Measurements from ENCODE around the gene CASP9.
"Not testable (repeated sequence)": the region's sequence is repeated elsewhere in the genome, so short reads cannot be mapped to it uniquely, and the experiment has no call there.

Gene CASP9

DNA sequence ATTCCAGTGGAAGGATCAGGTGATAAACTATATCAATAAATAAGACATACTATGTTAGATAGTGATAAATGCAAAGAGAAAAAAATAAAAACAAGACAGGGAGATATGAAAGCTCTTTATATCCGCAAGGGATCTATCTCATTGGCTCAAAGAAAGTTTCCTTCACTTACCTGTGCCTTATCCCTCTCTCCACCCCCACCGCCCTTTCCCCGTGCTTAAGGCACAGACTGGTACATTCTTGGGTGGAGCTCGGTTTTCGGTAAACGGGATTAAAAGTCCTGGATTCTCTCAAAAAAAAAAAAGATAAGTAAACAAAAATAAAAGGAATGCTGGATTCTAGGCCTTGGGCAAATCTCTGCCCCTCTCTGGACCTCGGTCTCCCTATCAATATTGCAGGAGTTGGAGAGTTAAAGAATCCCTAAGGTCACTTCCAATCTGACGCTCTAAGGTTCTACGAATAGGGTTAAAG is 2.0 kb upstream of the CASP9 start:
- no peak for DNase-seq (ENCODE audit: low read depth in 2 of 2)

- DNase-seq (ENCODE audit: low read depth in 2 of 2), result no peak
Observed at GRCh38 chr1:15525050-15526020, 1.3 kb upstream of the CASP9 start.

- peak; percentile 100 for DNase-seq (ENCODE audit: low read depth in 2 of 2)
Observed at GRCh38 chr1:15524283-15525049, 451 bp upstream of the CASP9 start.

DNA sequence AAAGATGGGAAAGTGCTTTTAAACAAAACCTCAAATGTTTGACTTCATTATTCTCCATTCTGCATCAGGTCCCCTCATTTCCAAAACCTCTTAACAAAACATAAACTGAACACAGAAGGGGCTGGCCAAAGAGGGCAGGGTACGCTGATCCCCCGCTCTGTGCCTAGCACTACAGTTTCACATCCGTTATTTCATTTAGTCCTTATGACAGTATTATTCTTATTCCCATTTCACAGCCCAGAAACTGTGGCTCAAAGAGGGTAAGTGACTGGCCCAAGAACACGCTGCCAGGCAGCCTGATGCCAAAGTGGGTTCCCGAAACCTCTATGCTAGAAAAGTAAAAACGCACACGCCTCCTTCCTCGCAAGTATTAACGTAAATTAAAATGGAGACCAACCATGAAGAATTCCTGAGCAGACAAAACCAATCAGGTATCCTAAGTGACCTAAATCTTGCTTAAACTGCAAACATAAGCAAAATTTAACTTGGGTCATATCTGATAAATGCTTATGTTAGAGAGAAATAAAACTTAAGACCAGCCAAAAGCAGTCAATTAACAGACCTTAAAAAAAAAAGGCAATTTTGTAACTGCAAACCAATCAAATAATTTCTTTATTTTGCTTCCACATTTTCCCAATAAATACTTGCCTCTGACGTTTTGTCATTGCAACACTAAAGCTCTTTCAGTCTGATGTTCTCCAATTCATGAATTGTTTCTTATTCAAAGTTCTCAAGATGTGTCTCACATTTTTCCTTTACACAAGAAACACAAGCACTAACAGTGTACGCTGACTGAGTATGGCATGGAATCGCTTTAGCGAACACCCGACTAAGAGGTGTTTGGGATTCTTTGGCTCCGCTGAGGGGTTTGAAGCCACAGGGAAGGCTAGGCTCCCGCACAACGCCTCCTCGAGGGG is 653 bp downstream of the CASP9 start:
- no peak for DNase-seq (ENCODE audit: low read depth in 2 of 2)

GRCh38 chr1:15522551-15522950 is 1.5 kb downstream of the CASP9 start:
- DNase-seq (ENCODE audit: low read depth in 2 of 2), result no peak

- DNase-seq (ENCODE audit: low read depth in 2 of 2), result not testable (repeated sequence)
Observed at GRCh38 chr1:15521206-15521906, 2.7 kb downstream of the CASP9 start.

DNA sequence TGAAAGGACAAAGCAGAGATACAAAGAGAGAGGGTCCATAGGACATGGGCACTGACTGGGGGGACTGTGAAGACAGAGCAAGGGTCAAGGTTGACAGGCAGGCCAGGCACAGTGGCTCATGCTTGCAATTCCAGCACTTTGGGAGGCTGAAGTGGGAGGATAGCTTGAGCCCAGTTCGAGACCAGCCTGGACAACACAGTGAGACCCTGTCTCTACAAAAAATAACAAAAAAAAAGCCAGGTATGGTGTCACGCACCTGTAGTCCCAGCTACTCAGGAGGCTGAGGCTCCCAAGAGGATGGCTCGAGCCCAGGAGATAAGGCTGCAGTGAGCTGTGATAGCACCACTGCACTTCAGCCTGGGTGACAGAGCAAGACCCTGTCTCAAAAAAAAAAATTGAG is 4.4 kb downstream of the CASP9 start:
- DNase-seq (ENCODE audit: low read depth in 2 of 2), result no peak

- no peak for DNase-seq (ENCODE audit: low read depth in 2 of 2)
Observed at GRCh38 chr1:15515022-15515663, 8.9 kb downstream of the CASP9 start.

DNA sequence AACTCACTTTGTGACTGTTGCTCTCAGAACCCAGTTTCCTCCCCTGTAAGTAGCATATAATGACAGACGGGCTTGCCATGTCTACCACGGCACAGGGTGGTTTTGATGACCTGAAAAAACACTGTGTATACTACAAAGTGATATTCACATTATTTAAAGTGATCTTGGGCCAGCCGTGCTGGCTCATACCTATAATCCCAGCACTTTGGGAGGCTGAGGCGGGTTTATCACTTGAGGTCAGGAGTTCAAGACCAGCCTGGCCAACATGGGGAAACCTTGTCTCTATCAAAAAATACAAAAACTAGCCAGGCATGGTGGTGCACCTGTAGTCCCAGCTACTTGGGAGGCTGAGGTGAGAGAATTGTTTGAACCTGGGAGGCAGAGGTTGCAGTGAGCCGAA is 9.5 kb downstream of the CASP9 start:
- not testable (repeated sequence) for DNase-seq (ENCODE audit: low read depth in 2 of 2)

DNA sequence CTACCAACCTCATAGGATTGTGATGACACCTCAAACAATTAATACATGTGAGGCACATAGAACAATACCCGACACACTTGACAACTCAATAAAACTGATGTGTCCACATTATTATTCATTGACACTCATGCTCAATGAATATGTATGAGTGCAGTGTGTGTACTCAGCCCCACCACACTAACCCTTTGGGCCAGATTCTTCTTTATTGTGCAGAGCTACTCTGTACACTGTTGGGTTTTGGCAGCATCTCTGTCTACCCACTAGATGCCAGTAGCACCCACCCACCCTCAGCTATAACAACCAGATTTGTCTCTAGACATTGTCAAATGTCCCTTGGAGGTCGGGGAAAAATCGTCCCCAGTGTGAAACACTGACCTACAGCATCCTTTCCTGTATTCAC is 10.1 kb downstream of the CASP9 start:
- DNase-seq (ENCODE audit: low read depth in 2 of 2), result no peak

- DNase-seq (ENCODE audit: low read depth in 2 of 2), result no peak
Observed at GRCh38 chr1:15513192-15513591, 10.8 kb downstream of the CASP9 start.

DNA sequence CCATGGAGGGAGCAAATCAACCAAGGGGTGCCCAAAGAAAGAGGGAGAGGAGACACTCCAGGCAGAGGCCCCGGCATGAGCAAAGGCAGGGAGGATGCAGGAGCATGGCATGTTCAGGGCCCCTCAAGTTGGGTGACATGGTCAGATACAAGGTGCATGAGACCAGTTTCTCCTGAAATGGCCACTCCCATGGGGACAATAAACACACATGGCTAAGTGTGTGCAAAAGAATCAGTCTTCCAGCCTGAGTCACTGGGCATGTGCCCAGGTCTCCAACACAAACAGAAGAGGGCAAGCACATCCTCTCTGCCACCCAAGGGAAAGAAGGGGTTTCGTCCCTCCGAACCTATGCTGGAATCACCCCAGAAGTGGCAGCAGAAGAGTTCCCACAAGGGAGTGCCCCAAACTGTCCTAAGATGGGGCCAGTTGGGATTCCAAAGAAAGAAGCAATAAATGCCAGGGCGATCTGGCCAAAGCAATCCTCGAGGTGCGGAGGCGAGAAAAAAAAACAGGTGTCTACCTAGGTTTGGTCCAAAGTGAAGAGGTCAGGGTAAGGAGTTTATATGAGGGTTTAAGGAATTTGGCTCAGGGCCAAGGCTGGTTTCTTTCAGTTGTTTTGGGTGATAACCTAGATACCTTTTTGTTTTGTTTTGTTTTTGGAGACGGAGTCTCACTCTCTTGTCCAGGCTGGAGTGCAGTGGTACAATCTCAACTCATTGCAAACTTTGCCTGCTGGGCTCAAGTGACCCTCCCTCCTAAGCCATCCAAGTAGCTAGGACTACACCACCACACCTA is 13.2 kb downstream of the CASP9 start:
- DNase-seq (ENCODE audit: low read depth in 2 of 2), result no peak

GRCh38 chr1:15509586-15509985 is 14.4 kb downstream of the CASP9 start:
- no peak for DNase-seq (ENCODE audit: low read depth in 2 of 2)

- no peak for DNase-seq (ENCODE audit: low read depth in 2 of 2)
Observed at GRCh38 chr1:15508700-15509487, 15.1 kb downstream of the CASP9 start.

- DNase-seq (ENCODE audit: low read depth in 2 of 2), result no peak
Observed at GRCh38 chr1:15507278-15507677, 16.7 kb downstream of the CASP9 start.

- no peak for DNase-seq (ENCODE audit: low read depth in 2 of 2)
Observed at GRCh38 chr1:15506831-15507230, 17.2 kb downstream of the CASP9 start.

DNA sequence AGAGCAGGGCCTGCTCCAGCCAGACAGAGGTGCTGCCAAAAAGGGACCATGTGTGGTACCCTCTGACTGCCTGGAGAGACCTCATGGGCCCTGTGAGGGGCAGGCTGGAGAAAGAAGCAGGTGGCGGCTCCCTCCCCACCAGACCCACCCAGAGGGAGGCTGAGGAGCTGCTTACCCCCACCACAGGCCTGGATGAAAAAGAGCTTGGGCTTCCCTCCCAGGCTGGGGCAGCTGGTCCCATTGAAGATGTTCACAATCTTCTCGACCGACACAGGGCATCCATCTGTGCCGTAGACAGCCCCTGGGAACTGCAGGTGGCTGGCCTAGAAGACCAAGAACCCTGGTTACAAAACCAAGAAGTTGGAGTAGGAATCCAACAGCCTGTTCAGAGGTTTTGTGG is 19.6 kb downstream of the CASP9 start:
- no peak for DNase-seq (ENCODE audit: low read depth in 2 of 2)

- peak in 1 of 2 experiments; percentile 58 for DNase-seq (ENCODE audit: low read depth in 2 of 2)
Observed at GRCh38 chr1:15501208-15502032, 22.6 kb downstream of the CASP9 start.
